Body of pancreas (tissue), 4 donors: Measurements from ENCODE around the gene CPNE5. TPM values are rescaled to one million over a fixed set of nuclear protein-coding genes. Genes with fewer than 3 reads are reported as not detected.
A peak's percentile ranks its signal among the peaks of the same experiment; 100 is the strongest.

Source experiments
- ATAC-seq: fragments of 150-250 bp; one replicate; pipeline ENCODE4 v1.9.1; 2016
- DNase-seq, 4 donors: peaks; one replicate each; pipeline ENCODE4 v3.0.0-alpha.2; 2019
- H3K27ac ChIP-seq, 4 donors: fragments of 200-600 bp; sonication (generic); 1 replicate in 3 of 4; 2 replicates in 1 of 4; pipeline versions ENCODE4 v1.5.1 to v1.6.1; 2016 to 2019; ENCODE audit warnings: mild to moderate bottlenecking in 1 of 4, mixed read lengths in 1 of 4, moderate library complexity in 1 of 4
- H3K27me3 ChIP-seq, 2 donors: fragments of 200-600 bp; sonication (generic); one replicate each; pipeline ENCODE4 v1.6.0; 2016; ENCODE audit warnings: mild to moderate bottlenecking in 1 of 2
- H3K36me3 ChIP-seq, 2 donors: fragments of 200-600 bp; sonication (generic); replicated peaks in 1 of 2; 2 replicates each; pipeline ENCODE4 v1.5.1; 2016; ENCODE audit warnings: low read depth in 2 of 2; ENCODE audit not compliant: insufficient read depth in 1 of 2
- H3K4me1 ChIP-seq: fragments of 200-600 bp; sonication (generic); one replicate; pipeline ENCODE4 v1.6.0; 2016
- H3K4me3 ChIP-seq, 2 donors: fragments of 200-600 bp; sonication (generic); 1 replicate in 1 of 2; 2 replicates in 1 of 2; pipeline ENCODE4 v1.5.1; 2016 to 2019
- H3K9me3 ChIP-seq, 3 donors: fragments of 200-600 bp; sonication (generic); 1 replicate in 2 of 3; 2 replicates in 1 of 3; pipeline ENCODE4 v1.5.1; 2016
- POLR2A ChIP-seq, 3 donors: fragments of 450-650 bp; IDR thresholded peaks; one replicate each; pipeline ENCODE4 v1.6.1; 2016; ENCODE audit warnings: antibody characterized with exemption in 3 of 3, mild to moderate bottlenecking in 2 of 3
- WGBS, 2 donors: methylation state at CpG; one replicate each; pipeline ENCODE4 v1.1.5; 2017; 5-methylcytosine and 5-hydroxymethylcytosine counted together
- intact Hi-C: fragments of 100-400 bp; cut with DNase I; formaldehyde crosslinking; loops from one replicate; pipeline ENCODE4 v1.15.1; 2023
- total RNA-seq, 2 donors: library from RNA; depleted of rRNA; stranded (reverse); fragments of >200 nt; gene quantifications; one replicate each; pipeline ENCODE4 v1.1.0, GENCODE V29; 2016
- TF ChIP-seq, protein P1 (sequence below), 7 experiments: fragments of 450-650 bp in 4 of 7; fragments of 200-600 bp in 3 of 7; sonication (generic) in 3 of 7; IDR thresholded peaks; one replicate each; pipeline ENCODE4 v1.5.1; 2016 to 2019; ENCODE audit warnings: antibody characterized with exemption in 7 of 7

The CPNE5 gene
- total RNA-seq, 2 donors from 2014 or later = 0.78 TPM; not detected in 1

DNA sequence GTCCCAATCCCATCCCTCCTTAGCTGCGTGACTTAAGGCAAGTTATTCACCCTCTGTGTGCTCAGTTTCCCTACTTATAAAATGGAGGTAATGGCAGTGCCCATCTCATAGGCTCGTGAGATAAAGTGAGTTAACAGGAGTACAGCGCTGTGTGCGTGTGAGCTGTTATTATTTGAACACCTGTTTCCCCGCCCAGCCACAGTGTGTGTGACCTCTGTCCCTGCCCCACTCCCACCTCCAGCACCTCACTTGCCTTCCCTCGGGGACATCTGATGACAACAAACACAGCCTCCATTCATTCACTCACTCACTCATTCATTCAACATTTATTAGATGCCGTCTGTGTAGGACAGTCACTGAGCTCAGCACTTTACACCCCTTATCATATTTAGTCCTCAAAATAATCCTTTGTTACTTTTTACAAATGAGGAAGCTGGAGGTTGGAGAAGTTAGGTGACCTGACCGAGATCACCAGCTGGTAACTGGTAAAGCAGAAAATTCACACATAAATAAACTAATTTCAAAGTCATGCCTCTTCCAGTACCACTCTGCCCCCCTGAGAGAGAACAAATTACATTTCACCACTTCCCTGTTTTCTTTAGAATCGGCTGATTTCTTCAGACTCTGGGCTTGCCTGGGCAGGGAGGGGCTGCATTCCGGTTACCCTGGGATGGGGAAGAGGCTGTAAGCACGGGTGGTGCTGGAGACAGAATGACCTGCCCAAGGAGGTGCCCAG is 58.6 kb downstream of the CPNE5 start:
- Histone ChIP-seq H3K27ac (peak overlapping the region; percentile 29 to 67 (median 60)), H3K9me3 (no peaks in the 10 kb centered on the region), H3K27me3 (no peaks in the 10 kb centered on the region), H3K4me1 (peaks cover 54% of the 10 kb centered on the region), H3K4me3 (no peak overlapping the region), H3K36me3 (no peaks in the 10 kb centered on the region)
- intact Hi-C loops = no loop called here
- ATAC-seq = peak; percentile 91
- TF ChIP-seq, protein P1, sequence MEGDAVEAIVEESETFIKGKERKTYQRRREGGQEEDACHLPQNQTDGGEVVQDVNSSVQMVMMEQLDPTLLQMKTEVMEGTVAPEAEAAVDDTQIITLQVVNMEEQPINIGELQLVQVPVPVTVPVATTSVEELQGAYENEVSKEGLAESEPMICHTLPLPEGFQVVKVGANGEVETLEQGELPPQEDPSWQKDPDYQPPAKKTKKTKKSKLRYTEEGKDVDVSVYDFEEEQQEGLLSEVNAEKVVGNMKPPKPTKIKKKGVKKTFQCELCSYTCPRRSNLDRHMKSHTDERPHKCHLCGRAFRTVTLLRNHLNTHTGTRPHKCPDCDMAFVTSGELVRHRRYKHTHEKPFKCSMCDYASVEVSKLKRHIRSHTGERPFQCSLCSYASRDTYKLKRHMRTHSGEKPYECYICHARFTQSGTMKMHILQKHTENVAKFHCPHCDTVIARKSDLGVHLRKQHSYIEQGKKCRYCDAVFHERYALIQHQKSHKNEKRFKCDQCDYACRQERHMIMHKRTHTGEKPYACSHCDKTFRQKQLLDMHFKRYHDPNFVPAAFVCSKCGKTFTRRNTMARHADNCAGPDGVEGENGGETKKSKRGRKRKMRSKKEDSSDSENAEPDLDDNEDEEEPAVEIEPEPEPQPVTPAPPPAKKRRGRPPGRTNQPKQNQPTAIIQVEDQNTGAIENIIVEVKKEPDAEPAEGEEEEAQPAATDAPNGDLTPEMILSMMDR (IDR thresholded peaks at IDR 0.05) = no peak
- no peak for TF ChIP-seq POLR2A (IDR thresholded peaks at IDR 0.05)
- 30% methylated on average over 11 of the region's 11 CpGs for WGBS, 2 donors
- peak; percentile 83 to 92 (median 90) for DNase-seq

DNA sequence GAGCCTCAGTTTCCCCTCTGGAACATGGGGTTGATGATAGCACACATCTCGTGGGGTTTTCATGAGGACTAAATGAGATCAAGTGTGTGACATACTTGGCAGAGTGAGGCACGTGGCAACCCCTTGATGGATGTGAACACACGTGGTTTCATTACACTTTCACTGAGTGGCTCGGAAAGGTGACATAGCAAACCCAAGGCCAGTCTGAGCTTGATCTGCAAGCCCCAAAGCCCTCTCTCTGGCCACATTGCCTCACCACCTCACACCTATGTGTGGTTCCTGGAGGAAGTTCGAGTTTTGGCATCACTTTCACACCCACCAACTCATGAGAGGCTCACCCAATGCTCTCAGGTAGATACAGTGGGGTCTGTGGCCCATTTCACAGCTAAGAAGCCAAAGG is 60.0 kb downstream of the CPNE5 start:
- DNase-seq = no peak

DNA sequence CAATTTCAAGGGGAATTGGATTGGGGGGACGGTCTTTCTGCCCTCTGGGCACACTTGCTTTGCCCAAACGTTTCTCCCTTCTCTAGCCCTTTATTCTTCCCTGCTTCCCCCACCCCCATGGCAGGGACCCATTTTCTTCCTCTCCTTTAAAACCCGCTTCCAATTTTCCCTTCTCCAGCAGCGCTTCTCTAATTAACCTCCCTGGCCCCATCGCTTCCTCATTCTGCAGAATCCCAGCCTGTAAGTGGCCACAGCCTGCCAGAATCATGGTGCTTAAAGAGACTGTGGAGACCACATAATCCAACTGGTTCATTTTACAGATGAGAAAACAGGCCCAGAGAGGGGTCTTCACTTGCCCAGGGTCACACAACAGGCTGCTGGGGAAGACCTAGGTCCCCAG is 61.4 kb downstream of the CPNE5 start:
- H3K4me1 ChIP-seq = peaks cover 40% of the 10 kb centered on the region
- 71 to 77% methylated on average over 5 of the region's 5 CpGs for WGBS, 2 donors
- TF ChIP-seq, protein P1 (IDR thresholded peaks at IDR 0.05) = no peak
- TF ChIP-seq POLR2A (IDR thresholded peaks at IDR 0.05) = no peak
- no peak for ATAC-seq
- H3K9me3 ChIP-seq = no peaks in the 10 kb centered on the region
- no peak overlapping the region for H3K4me3 ChIP-seq
- intact Hi-C loops = loop anchor here (10.0 kb wide), 1 partner anchor 237 kb away; no protein-coding TSS in a partner anchor
- DNase-seq = no peak
- no peaks in the 10 kb centered on the region for H3K36me3 ChIP-seq
- H3K27ac ChIP-seq = no peak overlapping the region
- H3K27me3 ChIP-seq = no peaks in the 10 kb centered on the region

More for the DNA sequence above, 60.0 kb downstream of the CPNE5 start:
- no peak overlapping the region for H3K4me3 ChIP-seq
- 71 to 74% methylated on average over 5 of the region's 5 CpGs for WGBS, 2 donors
- H3K4me1 ChIP-seq = peaks cover 51% of the 10 kb centered on the region
- TF ChIP-seq POLR2A (IDR thresholded peaks at IDR 0.05) = no peak
- TF ChIP-seq, protein P1 (IDR thresholded peaks at IDR 0.05) = no peak
- H3K27ac ChIP-seq = no peak overlapping the region
- no peaks in the 10 kb centered on the region for H3K27me3 ChIP-seq
- H3K36me3 ChIP-seq = no peaks in the 10 kb centered on the region
- ATAC-seq = no peak
- H3K9me3 ChIP-seq = no peaks in the 10 kb centered on the region
- intact Hi-C loops = loop anchor here (10.0 kb wide), 1 partner anchor 236 kb away; no protein-coding TSS in a partner anchor

DNA sequence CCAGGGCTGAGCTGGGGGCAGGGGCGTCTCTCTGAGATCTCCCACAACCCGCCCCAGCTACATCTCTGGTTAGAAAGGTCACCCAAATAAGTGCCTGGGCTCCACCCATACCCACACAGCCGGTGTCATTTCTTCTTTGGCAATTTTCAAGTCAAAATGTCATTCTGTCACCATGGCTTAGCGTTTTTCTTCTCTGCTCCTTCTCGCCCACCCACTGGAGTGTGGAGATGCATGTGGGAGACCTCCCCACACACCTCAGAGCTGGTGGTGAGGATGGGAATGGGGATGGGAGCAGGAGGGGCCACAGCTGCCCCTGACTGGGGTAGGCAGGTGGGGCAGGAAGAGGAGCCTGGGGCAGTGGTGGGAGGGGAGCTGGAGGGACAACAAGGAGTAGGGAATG is 63.1 kb downstream of the CPNE5 start:
- Histone ChIP-seq H3K27me3 (no peaks in the 10 kb centered on the region), H3K4me3 (no peak overlapping the region), H3K27ac (no peak overlapping the region), H3K36me3 (no peaks in the 10 kb centered on the region), H3K9me3 (no peaks in the 10 kb centered on the region), H3K4me1 (peaks cover 24% of the 10 kb centered on the region)
- no peak for ATAC-seq
- intact Hi-C loops = loop anchor here (10.0 kb wide), 1 partner anchor 239 kb away; no protein-coding TSS in a partner anchor
- DNase-seq = no peak
- no peak for TF ChIP-seq POLR2A (IDR thresholded peaks at IDR 0.05)
- TF ChIP-seq, protein P1 (IDR thresholded peaks at IDR 0.05) = no peak
- WGBS, 2 donors = 87 to 90% methylated on average over 5 of the region's 5 CpGs
